ENCODE data around the gene ABCG1.

DNA sequence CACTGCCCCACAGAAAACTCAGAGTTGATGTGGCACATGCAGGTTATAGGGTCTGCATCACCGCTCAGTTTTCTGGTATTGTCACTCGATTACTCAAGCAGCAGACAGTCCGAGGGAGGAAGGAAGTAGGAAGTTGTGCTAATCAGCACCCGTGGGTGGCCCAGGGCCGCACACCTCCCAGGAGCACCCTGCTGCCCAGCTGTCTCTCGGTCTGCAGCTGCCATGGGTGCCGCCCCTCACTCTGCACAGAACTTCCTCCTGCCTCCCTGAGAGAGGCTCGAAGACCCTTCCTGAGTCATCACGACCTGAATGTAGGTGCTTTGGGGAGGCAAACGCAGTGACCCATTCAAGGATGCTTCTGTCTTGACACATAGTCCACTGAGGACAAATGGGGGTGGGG is 100.4 kb downstream of the ABCG1 start:
- TF ChIP-seq REST (IDR thresholded peaks at IDR 0.05; ENCODE audit: unreplicated experiment) (no peak), EZH2phosphoT487 (IDR thresholded peaks at IDR 0.05; ENCODE audit: unreplicated experiment) (no peak), EZH2 (IDR thresholded peaks at IDR 0.05; ENCODE audit: low read depth, unreplicated experiment) (no peak), POLR2AphosphoS5 (IDR thresholded peaks at IDR 0.05; ENCODE audit: low read depth) (no peak), CREB1 (CRISPR knock-in tag; IDR thresholded peaks at IDR 0.05; ENCODE audit: low read depth) (no peak), NANOG (IDR thresholded peaks at IDR 0.05; ENCODE audit: borderline replicate concordance) (no peak), JUNB (IDR thresholded peaks at IDR 0.05; ENCODE audit: unreplicated experiment) (no peak), ZNF114 (CRISPR knock-in tag; IDR thresholded peaks at IDR 0.05) (no peak), ZNF331 (CRISPR knock-in tag; IDR thresholded peaks at IDR 0.05; ENCODE audit: low read depth) (no peak), STAT1 (IDR thresholded peaks at IDR 0.05; ENCODE audit: unreplicated experiment) (no peak), ZNF462 (CRISPR knock-in tag; IDR thresholded peaks at IDR 0.05) (no peak)
- TF ChIP-seq, protein P1, sequence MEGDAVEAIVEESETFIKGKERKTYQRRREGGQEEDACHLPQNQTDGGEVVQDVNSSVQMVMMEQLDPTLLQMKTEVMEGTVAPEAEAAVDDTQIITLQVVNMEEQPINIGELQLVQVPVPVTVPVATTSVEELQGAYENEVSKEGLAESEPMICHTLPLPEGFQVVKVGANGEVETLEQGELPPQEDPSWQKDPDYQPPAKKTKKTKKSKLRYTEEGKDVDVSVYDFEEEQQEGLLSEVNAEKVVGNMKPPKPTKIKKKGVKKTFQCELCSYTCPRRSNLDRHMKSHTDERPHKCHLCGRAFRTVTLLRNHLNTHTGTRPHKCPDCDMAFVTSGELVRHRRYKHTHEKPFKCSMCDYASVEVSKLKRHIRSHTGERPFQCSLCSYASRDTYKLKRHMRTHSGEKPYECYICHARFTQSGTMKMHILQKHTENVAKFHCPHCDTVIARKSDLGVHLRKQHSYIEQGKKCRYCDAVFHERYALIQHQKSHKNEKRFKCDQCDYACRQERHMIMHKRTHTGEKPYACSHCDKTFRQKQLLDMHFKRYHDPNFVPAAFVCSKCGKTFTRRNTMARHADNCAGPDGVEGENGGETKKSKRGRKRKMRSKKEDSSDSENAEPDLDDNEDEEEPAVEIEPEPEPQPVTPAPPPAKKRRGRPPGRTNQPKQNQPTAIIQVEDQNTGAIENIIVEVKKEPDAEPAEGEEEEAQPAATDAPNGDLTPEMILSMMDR (conservative IDR thresholded peaks at IDR 0.05; ENCODE audit: low read depth in 2 of 2), result no peak
- TF ChIP-seq, protein P2, sequence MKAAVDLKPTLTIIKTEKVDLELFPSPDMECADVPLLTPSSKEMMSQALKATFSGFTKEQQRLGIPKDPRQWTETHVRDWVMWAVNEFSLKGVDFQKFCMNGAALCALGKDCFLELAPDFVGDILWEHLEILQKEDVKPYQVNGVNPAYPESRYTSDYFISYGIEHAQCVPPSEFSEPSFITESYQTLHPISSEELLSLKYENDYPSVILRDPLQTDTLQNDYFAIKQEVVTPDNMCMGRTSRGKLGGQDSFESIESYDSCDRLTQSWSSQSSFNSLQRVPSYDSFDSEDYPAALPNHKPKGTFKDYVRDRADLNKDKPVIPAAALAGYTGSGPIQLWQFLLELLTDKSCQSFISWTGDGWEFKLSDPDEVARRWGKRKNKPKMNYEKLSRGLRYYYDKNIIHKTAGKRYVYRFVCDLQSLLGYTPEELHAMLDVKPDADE (IDR thresholded peaks at IDR 0.05), result no peak

Measured in GM23338 (cell line).